ENCODE measurements around the gene CUBN. TPM values are rescaled to one million over a fixed set of nuclear protein-coding genes. Genes with fewer than 3 reads are reported as not detected.
A peak's percentile ranks its signal among the peaks of the same experiment; 100 is the strongest.

Gene CUBN
- polyA plus RNA-seq, 4 donors, result 0.18 to 161 TPM; not detected in 2

GRCh38 chr10:16941870-16942269, 187.7 kb downstream of the CUBN start:
- no peak for FAIRE-seq
- 93 to 94% (median 94%) methylated on average over 4 of the region's 4 CpGs for WGBS, 3 donors

GRCh38 chr10:16941067-16941466, 188.5 kb downstream of the CUBN start:
- Histone ChIP-seq H3K27me3 (ENCODE audit: control insufficient read depth in 3 of 3, insufficient read depth in 3 of 3, low read length in 3 of 3) (no peaks in the 10 kb centered on the region), H3K27ac (ENCODE audit: low read depth in 1 of 3, low read length in 2 of 3) (no peak overlapping the region), H3K9me3 (ENCODE audit: control insufficient read depth in 2 of 2, insufficient read depth in 1 of 2, low read depth in 1 of 2, low read length in 1 of 2) (no peaks in the 10 kb centered on the region), H3K36me3 (ENCODE audit: control insufficient read depth in 3 of 3, insufficient read depth in 2 of 3, low read depth in 1 of 3, low read length in 3 of 3) (no peaks in the 10 kb centered on the region), H3K4me1 (ENCODE audit: control insufficient read depth in 3 of 3, insufficient read depth in 2 of 3, low read depth in 1 of 3, low read length in 2 of 3) (no peaks in the 10 kb centered on the region), H3K4me3 (ENCODE audit: low read depth in 1 of 3, low read length in 3 of 3) (no peak overlapping the region)
- FAIRE-seq (no peak), DNase-seq (no peak)
- 85 to 89% (median 87%) methylated on average over 3 of the region's 3 CpGs for WGBS, 3 donors

More at GRCh38 chr10:16941870-16942269, 187.7 kb downstream of the CUBN start:
- DNase-seq, result no peak
- Histone ChIP-seq H3K9me3 (ENCODE audit: control insufficient read depth in 2 of 2, insufficient read depth in 1 of 2, low read depth in 1 of 2, low read length in 1 of 2) (no peaks in the 10 kb centered on the region), H3K36me3 (ENCODE audit: control insufficient read depth in 3 of 3, insufficient read depth in 2 of 3, low read depth in 1 of 3, low read length in 3 of 3) (no peaks in the 10 kb centered on the region), H3K27me3 (ENCODE audit: control insufficient read depth in 3 of 3, insufficient read depth in 3 of 3, low read length in 3 of 3) (no peaks in the 10 kb centered on the region), H3K4me3 (ENCODE audit: low read depth in 1 of 3, low read length in 3 of 3) (no peak overlapping the region), H3K27ac (ENCODE audit: low read depth in 1 of 3, low read length in 2 of 3) (no peak overlapping the region), H3K4me1 (ENCODE audit: control insufficient read depth in 3 of 3, insufficient read depth in 2 of 3, low read depth in 1 of 3, low read length in 2 of 3) (no peaks in the 10 kb centered on the region)

GRCh38 chr10:16938952-16939351, 190.7 kb downstream of the CUBN start:
- Histone ChIP-seq H3K27ac (ENCODE audit: low read depth in 1 of 3, low read length in 2 of 3) (no peak overlapping the region), H3K27me3 (ENCODE audit: control insufficient read depth in 3 of 3, insufficient read depth in 3 of 3, low read length in 3 of 3) (no peaks in the 10 kb centered on the region), H3K9me3 (ENCODE audit: control insufficient read depth in 2 of 2, insufficient read depth in 1 of 2, low read depth in 1 of 2, low read length in 1 of 2) (no peaks in the 10 kb centered on the region), H3K4me1 (ENCODE audit: control insufficient read depth in 3 of 3, insufficient read depth in 2 of 3, low read depth in 1 of 3, low read length in 2 of 3) (no peaks in the 10 kb centered on the region), H3K36me3 (ENCODE audit: control insufficient read depth in 3 of 3, insufficient read depth in 2 of 3, low read depth in 1 of 3, low read length in 3 of 3) (no peaks in the 10 kb centered on the region), H3K4me3 (ENCODE audit: low read depth in 1 of 3, low read length in 3 of 3) (no peak overlapping the region)
- 60 to 72% (median 63%) methylated on average over 3 of the region's 3 CpGs for WGBS, 3 donors
- FAIRE-seq (no peak), DNase-seq (no peak)

- Histone ChIP-seq H3K9me3 (ENCODE audit: control insufficient read depth in 2 of 2, insufficient read depth in 1 of 2, low read depth in 1 of 2, low read length in 1 of 2) (no peaks in the 10 kb centered on the region), H3K4me3 (ENCODE audit: low read depth in 1 of 3, low read length in 3 of 3) (no peak overlapping the region), H3K36me3 (ENCODE audit: control insufficient read depth in 3 of 3, insufficient read depth in 2 of 3, low read depth in 1 of 3, low read length in 3 of 3) (peaks cover 0 to 3% (median 0%) of the 10 kb centered on the region in 3 donors), H3K27me3 (ENCODE audit: control insufficient read depth in 3 of 3, insufficient read depth in 3 of 3, low read length in 3 of 3) (no peaks in the 10 kb centered on the region), H3K4me1 (ENCODE audit: control insufficient read depth in 3 of 3, insufficient read depth in 2 of 3, low read depth in 1 of 3, low read length in 2 of 3) (no peaks in the 10 kb centered on the region), H3K27ac (ENCODE audit: low read depth in 1 of 3, low read length in 2 of 3) (no peak overlapping the region)
- WGBS, 3 donors, result 83 to 92% (median 89%) methylated on average over 2 of the region's 2 CpGs
- no peak for FAIRE-seq
- DNase-seq, result no peak
These were observed 195.2 kb downstream of the CUBN start for GRCh38 chr10:16934461-16934860.

- H3K9me3 ChIP-seq (ENCODE audit: control insufficient read depth in 2 of 2, insufficient read depth in 1 of 2, low read depth in 1 of 2, low read length in 1 of 2), result no peaks in the 10 kb centered on the region
- DNase-seq, result no peak
- no peaks in the 10 kb centered on the region for H3K27me3 ChIP-seq (ENCODE audit: control insufficient read depth in 3 of 3, insufficient read depth in 3 of 3, low read length in 3 of 3)
- 67 to 86% (median 80%) methylated on average over 4 of the region's 4 CpGs for WGBS, 3 donors
- no peaks in the 10 kb centered on the region for H3K4me1 ChIP-seq (ENCODE audit: control insufficient read depth in 3 of 3, insufficient read depth in 2 of 3, low read depth in 1 of 3, low read length in 2 of 3)
- H3K36me3 ChIP-seq (ENCODE audit: control insufficient read depth in 3 of 3, insufficient read depth in 2 of 3, low read depth in 1 of 3, low read length in 3 of 3), result peaks cover 0 to 3% (median 0%) of the 10 kb centered on the region in 3 donors
- H3K4me3 ChIP-seq (ENCODE audit: low read depth in 1 of 3, low read length in 3 of 3), result no peak overlapping the region
- FAIRE-seq, result no peak
- peak overlapping the region in 1 of 3 donors; percentile 41 for H3K27ac ChIP-seq (ENCODE audit: low read depth in 1 of 3, low read length in 2 of 3)
These were observed 195.8 kb downstream of the CUBN start for GRCh38 chr10:16933783-16934182.

GRCh38 chr10:16931930-16932329, 197.7 kb downstream of the CUBN start:
- Histone ChIP-seq H3K27ac (ENCODE audit: low read depth in 1 of 3, low read length in 2 of 3) (no peak overlapping the region), H3K36me3 (ENCODE audit: control insufficient read depth in 3 of 3, insufficient read depth in 2 of 3, low read depth in 1 of 3, low read length in 3 of 3) (peaks cover 0 to 6% (median 0%) of the 10 kb centered on the region in 3 donors), H3K27me3 (ENCODE audit: control insufficient read depth in 3 of 3, insufficient read depth in 3 of 3, low read length in 3 of 3) (no peaks in the 10 kb centered on the region), H3K4me1 (ENCODE audit: control insufficient read depth in 3 of 3, insufficient read depth in 2 of 3, low read depth in 1 of 3, low read length in 2 of 3) (no peaks in the 10 kb centered on the region), H3K9me3 (ENCODE audit: control insufficient read depth in 2 of 2, insufficient read depth in 1 of 2, low read depth in 1 of 2, low read length in 1 of 2) (no peaks in the 10 kb centered on the region), H3K4me3 (ENCODE audit: low read depth in 1 of 3, low read length in 3 of 3) (no peak overlapping the region)
- FAIRE-seq, result no peak
- 76 to 81% (median 79%) methylated on average over 5 of the region's 5 CpGs for WGBS, 3 donors
- DNase-seq, result no peak

GRCh38 chr10:16930540-16930939, 199.1 kb downstream of the CUBN start:
- H3K4me1 ChIP-seq (ENCODE audit: control insufficient read depth in 3 of 3, insufficient read depth in 2 of 3, low read depth in 1 of 3, low read length in 2 of 3), result no peaks in the 10 kb centered on the region
- DNase-seq (no peak), FAIRE-seq (no peak)
- no peaks in the 10 kb centered on the region for H3K9me3 ChIP-seq (ENCODE audit: control insufficient read depth in 2 of 2, insufficient read depth in 1 of 2, low read depth in 1 of 2, low read length in 1 of 2)
- H3K36me3 ChIP-seq (ENCODE audit: control insufficient read depth in 3 of 3, insufficient read depth in 2 of 3, low read depth in 1 of 3, low read length in 3 of 3), result peaks cover 0 to 6% (median 0%) of the 10 kb centered on the region in 3 donors
- no peak overlapping the region for H3K27ac ChIP-seq (ENCODE audit: low read depth in 1 of 3, low read length in 2 of 3)
- H3K27me3 ChIP-seq (ENCODE audit: control insufficient read depth in 3 of 3, insufficient read depth in 3 of 3, low read length in 3 of 3), result no peaks in the 10 kb centered on the region
- H3K4me3 ChIP-seq (ENCODE audit: low read depth in 1 of 3, low read length in 3 of 3), result no peak overlapping the region
- WGBS, 3 donors, result 86 to 89% (median 88%) methylated on average over 2 of the region's 2 CpGs

- Histone ChIP-seq H3K36me3 (ENCODE audit: control insufficient read depth in 3 of 3, insufficient read depth in 2 of 3, low read depth in 1 of 3, low read length in 3 of 3) (peaks cover 0 to 8% (median 0%) of the 10 kb centered on the region in 3 donors), H3K9me3 (ENCODE audit: control insufficient read depth in 2 of 2, insufficient read depth in 1 of 2, low read depth in 1 of 2, low read length in 1 of 2) (no peaks in the 10 kb centered on the region), H3K27ac (ENCODE audit: low read depth in 1 of 3, low read length in 2 of 3) (no peak overlapping the region), H3K27me3 (ENCODE audit: control insufficient read depth in 3 of 3, insufficient read depth in 3 of 3, low read length in 3 of 3) (no peaks in the 10 kb centered on the region), H3K4me3 (ENCODE audit: low read depth in 1 of 3, low read length in 3 of 3) (no peak overlapping the region), H3K4me1 (ENCODE audit: control insufficient read depth in 3 of 3, insufficient read depth in 2 of 3, low read depth in 1 of 3, low read length in 2 of 3) (no peaks in the 10 kb centered on the region)
- DNase-seq (no peak), FAIRE-seq (no peak)
- 64 to 76% (median 67%) methylated on average over 4 of the region's 4 CpGs for WGBS, 3 donors
These were observed 200.5 kb downstream of the CUBN start for GRCh38 chr10:16929069-16929468.

GRCh38 chr10:16927546-16927945, 202.1 kb downstream of the CUBN start:
- H3K4me3 ChIP-seq (ENCODE audit: low read depth in 1 of 3, low read length in 3 of 3), result no peak overlapping the region
- no peak overlapping the region for H3K27ac ChIP-seq (ENCODE audit: low read depth in 1 of 3, low read length in 2 of 3)
- peaks cover 0 to 8% (median 0%) of the 10 kb centered on the region in 3 donors for H3K36me3 ChIP-seq (ENCODE audit: control insufficient read depth in 3 of 3, insufficient read depth in 2 of 3, low read depth in 1 of 3, low read length in 3 of 3)
- no peak for DNase-seq
- no peak for FAIRE-seq
- WGBS, 3 donors, result 79 to 86% (median 85%) methylated on average over 4 of the region's 4 CpGs
- H3K9me3 ChIP-seq (ENCODE audit: control insufficient read depth in 2 of 2, insufficient read depth in 1 of 2, low read depth in 1 of 2, low read length in 1 of 2), result no peaks in the 10 kb centered on the region
- H3K4me1 ChIP-seq (ENCODE audit: control insufficient read depth in 3 of 3, insufficient read depth in 2 of 3, low read depth in 1 of 3, low read length in 2 of 3), result no peaks in the 10 kb centered on the region
- no peaks in the 10 kb centered on the region for H3K27me3 ChIP-seq (ENCODE audit: control insufficient read depth in 3 of 3, insufficient read depth in 3 of 3, low read length in 3 of 3)
